Occipital lobe (tissue), 2 donors: ENCODE measurements around the gene KTI12. TPM values are rescaled to one million over a fixed set of nuclear protein-coding genes. Genes with fewer than 3 reads are reported as not detected.
"Not testable (repeated sequence)": the region's sequence is repeated elsewhere in the genome, so short reads cannot be mapped to it uniquely, and the experiment has no call there.

Experiments
- DNase-seq: peaks from one replicate; lab custom pipeline; 2025; lab: John Stamatoyannopoulos, UW
- total RNA-seq: library from RNA; depleted of rRNA; stranded (reverse); fragments of >200 nt; gene quantifications from one replicate; pipeline ENCODE4 v1.2.3, GENCODE V29; 2014

KTI12 gene, protein sequence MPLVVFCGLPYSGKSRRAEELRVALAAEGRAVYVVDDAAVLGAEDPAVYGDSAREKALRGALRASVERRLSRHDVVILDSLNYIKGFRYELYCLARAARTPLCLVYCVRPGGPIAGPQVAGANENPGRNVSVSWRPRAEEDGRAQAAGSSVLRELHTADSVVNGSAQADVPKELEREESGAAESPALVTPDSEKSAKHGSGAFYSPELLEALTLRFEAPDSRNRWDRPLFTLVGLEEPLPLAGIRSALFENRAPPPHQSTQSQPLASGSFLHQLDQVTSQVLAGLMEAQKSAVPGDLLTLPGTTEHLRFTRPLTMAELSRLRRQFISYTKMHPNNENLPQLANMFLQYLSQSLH
- 10.5 TPM for total RNA-seq

DNA sequence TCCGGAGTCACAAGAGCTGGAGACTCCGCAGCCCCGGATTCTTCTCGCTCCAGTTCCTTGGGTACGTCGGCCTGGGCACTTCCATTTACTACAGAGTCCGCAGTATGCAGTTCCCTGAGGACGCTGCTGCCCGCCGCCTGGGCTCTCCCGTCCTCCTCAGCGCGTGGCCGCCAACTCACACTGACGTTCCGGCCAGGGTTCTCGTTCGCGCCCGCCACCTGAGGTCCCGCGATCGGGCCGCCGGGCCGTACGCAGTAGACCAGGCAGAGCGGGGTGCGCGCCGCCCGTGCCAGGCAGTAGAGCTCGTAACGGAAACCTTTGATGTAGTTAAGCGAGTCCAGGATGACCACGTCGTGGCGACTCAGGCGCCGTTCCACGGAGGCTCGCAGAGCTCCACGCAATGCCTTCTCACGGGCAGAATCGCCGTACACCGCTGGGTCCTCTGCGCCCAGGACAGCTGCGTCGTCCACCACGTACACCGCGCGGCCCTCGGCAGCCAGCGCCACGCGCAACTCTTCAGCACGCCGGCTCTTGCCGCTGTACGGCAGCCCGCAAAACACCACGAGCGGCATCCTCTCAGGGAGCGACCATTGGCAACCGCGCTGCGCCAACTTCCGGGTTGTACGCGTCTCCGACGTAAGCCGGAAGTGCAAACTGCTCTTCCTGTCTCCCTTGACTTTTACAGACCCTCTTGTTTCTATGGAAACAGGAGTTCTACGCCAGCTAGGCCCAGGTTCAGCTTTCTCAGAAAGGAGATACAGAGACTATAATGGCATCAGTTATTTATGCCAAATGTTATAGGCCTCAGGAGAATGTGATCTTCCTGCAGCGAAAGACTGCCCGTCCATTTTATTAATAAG lies at the start of gene KTI12:
Gene KTI12 (minus strand): TSS at position 621 of the 860 bp plus-strand sequence. CDS start 49 bp downstream, at position 572.
- peak; percentile 83 for DNase-seq

DNA sequence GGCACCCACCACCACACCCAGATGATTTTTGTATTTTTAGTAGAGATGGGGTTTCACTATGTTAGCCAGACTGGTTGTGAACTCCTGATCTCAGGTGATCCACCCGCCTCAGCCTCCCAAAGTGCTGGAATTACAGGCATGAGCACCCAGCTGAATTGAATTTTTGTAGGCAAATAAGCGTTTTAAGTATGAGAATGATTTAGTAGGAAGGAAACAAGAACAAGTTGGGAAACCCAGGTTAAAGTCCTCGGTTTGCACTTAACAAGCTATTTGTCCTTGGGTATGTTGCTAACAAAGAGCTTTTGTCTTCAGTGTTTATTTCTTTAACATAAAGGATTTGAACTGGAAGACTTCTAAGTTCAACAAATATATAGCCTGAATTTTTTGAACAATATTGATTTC lies 46.4 kb upstream of the KTI12 start:
- DNase-seq, result no peak

DNA sequence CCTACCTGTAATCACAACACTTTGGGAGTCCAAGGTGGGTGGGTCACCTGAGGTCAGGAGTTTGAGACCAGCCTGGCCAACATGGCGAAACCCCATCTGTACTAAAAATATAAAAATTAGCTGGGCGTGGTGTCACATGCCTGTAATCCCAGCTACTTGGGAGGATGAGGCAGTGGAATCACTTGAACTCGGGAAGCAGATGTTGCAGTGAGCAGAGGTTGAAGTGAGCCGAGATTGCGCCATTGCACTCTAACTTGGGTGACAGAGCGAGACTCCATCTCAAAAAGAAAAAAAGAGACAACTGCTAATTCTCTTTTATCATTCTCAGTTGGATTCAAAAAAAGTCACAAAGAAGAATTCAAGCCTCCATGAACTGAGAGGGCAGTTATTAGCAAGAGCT lies 43.7 kb upstream of the KTI12 start:
- DNase-seq, result not testable (repeated sequence)

DNA sequence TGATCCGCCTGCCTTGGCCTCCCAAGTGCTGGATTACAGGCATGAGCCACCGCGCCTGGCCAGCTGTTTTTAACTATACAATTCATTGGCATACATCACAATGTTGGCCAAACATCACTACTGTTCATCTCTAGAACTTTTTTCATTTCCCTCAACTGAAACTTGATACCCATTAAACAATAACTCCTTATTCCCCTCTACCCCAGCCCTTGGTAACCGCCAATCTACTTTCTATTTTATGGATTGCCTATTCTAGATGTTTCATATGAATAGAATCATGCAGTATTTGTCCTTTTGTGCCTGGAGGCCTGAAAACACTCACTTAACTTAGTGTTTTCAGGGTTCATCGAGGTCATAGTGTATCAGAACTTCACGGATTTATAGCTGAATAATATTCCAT lies 38.7 kb upstream of the KTI12 start:
- DNase-seq, result no peak

DNA sequence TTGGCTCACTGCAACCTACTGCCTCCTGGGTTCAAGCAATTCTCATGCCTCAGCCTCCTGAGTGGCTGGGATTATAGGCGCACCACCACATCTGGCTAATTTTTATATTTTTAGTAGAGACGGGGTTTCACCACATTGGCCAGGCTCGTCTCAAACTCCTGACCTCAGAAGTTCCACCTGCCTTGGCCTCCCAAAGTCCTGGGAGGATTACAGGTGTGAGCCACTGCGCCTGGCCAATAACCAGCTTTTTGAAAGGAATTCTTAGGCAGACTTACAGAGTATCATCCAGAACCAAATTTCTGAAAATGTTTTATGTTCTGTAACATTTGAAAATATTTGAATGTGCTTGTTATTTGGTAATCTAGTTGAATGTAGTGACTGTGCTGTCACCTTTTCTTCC lies 37.1 kb upstream of the KTI12 start:
- DNase-seq, result no peak

DNA sequence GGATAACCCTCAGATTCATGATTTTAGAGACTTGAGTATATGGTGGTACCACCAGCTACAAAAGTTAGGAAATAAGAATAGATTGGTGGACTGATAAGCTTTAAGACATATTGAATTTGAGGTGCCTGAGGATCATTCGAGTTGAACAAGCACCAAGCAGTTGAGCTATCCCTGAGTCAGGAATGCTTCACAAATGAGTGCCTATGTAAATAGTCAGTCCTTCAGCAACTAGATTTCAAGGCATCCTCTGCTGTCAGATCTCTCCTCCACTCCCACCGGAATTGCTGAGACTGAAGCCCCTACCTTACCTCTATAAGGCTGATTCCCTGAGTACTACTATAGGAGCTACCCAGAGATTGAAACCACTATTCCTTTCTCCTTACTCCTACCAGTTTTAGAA lies 29.6 kb upstream of the KTI12 start:
- DNase-seq, result no peak

DNA sequence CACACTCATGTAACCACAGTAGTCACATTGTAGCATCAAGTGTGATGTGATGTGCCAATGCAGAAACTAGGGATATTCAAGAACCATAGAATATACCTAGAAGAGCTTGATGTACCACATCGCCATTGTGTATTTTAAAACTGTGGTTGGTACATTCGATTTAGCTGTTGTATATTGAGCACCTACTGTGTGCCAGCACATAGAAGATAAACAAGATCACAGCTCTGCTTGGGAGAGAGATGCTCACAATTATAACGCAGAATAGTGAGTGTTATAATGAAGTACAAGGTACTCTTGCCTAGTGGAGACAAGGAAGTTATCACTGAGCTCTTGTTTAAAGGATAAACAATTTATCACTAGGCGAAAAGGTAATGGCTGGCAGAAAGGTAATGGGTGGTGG lies 27.2 kb upstream of the KTI12 start:
- DNase-seq, result no peak

DNA sequence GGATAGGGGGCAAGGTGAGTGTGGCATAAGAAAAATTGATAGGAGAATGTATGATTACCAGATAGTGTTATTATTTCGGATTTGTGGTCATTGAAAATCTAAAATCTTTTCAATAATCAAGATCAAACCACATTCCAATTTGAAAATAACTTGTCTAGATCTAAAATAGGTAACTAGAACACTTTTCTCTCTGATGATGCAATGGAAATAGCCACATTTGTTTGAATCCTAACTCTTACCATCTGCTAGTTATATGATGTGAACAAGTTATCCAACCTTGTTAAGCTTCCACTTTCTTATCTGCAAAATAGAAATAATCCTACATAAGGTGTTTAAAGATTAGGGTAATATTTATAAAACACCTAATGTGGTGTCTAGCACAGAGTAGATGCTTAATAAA lies 26.3 kb upstream of the KTI12 start:
- DNase-seq, result no peak

DNA sequence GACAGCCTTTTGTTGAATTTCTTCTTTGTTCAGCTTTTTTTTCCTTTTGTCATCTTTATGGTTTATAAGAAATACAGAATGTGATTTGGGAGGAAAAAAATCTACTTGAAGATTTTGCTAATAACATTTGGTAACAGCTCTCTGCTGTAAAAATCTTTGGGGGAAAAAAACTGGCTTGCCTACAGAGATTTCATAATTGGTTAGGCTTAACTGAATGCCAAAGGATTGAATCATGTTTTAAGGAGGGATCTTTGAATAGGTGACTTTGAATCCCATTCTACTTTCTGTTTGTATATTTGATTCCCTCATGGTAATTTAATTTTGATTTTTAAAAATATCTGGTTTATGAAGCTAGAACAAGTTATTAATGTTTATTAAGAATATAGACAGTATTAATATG lies 25.7 kb upstream of the KTI12 start:
- no peak for DNase-seq

DNA sequence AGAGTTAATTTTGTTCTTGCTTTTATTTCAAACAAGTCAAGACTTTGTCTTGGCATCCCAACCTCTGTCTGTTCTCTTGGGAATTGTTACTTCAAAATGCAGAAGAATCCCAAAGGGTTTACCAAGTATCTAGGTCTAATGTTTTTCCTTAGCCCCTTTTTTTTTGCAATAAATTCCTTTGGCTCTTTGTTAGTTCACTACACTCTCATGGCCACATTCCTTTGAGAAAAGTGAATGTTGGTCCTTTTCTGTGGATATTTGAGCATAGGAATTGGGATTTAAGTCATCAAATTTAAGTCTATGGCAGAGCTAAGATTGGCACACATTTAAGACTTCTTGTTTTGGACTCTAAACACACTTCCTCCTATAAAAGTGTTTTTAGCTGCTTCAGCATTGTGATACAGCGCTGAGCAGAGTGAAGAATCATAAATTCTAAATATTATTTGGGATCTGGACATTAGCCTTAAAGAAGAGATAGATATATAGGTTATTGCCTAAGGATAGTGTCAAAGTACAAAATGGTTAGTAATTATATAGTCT lies 24.3 kb upstream of the KTI12 start:
- no peak for DNase-seq

DNA sequence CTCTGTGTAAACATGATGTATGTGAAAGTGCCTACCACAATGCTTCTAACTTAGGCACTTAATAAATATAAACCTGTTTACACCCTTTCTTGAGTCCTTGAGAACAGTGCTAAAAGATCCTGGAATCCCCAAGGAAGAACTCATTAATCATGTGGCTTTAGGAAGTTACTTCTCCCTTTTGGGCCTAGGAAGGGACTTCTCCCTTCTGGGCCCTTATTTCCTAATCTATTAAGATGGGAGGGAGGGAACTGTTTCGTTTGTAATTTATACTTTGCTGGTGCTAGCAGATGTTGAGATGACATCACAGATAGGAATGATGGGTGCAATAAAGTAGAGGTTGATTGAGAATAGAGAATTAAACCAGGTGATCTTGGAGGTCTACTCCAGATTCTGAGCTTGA lies 23.6 kb upstream of the KTI12 start:
- DNase-seq, result no peak

DNA sequence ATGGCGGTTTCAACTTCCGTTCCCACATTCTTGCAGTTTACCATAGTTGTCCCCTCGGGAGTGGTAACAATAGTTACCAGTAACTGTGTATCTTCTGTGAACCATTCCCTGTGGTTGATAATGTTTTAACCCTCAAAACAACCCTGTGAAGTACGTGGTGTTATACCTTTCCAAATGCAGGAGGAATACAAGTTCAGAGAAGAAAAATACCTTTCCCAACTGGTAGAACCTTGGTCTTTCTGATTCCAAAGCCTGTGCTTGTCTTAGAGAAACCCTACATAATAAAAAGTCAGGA lies 23.3 kb upstream of the KTI12 start:
- no peak for DNase-seq

DNA sequence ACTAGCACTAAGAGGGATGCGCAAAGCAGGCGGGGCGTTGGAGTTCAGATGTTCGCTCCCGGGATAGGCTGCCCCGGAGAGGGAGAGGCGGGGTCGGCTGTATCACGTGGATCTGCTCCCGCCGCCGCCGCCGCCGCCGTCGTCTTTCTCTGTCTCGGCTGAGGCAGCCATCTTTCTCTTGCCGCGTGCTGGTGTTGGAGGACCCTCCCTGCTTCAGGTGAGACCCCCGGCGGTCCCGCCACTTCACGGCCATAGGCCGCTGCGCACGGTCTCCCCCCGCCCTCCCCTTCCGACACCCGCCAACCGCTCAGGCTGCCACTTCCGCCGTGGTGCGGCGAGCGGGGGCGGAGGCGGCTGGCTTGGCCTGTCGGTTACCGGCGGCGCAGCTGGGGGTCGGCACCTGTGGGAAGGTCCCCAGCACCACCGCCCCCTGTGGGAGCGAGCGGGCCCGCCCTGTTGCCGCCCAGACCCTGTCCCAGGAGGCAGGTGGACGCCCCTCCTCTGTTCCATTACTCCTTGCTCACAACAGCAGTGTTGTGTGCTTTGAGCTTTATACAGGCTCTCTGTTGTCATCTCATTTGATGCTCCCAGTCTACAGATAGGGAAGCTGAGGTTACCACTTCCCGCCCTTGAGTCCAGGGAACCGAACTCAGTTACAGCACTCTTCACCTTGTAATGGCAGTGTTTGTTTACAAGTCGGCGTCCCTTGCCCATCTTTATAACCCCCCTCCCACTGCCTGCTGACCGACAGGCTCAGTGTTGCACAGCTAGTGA lies 22.7 kb upstream of the KTI12 start, which contains the start of gene BTF3L4:
Gene BTF3L4 (plus strand): TSS at position 133 of the 774 bp plus-strand sequence. CDS start 3,553 bp downstream, outside the sequence.
- peak; percentile 95 for DNase-seq

DNA sequence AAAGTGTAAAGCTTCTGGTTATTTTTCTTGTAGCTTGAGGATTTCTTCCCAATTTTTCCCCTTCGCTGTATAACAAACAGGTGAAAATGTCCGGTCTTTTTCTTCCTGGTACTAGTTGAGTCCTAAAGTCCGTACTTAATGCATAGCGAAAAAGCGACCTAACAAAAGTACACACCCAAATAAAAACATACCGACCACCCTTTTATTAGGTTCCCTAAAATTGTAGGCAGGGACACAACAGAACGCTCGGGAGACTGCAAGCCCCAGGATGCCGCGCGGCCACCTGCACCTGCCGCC lies 22.2 kb upstream of the KTI12 start:
- DNase-seq, result no peak

DNA sequence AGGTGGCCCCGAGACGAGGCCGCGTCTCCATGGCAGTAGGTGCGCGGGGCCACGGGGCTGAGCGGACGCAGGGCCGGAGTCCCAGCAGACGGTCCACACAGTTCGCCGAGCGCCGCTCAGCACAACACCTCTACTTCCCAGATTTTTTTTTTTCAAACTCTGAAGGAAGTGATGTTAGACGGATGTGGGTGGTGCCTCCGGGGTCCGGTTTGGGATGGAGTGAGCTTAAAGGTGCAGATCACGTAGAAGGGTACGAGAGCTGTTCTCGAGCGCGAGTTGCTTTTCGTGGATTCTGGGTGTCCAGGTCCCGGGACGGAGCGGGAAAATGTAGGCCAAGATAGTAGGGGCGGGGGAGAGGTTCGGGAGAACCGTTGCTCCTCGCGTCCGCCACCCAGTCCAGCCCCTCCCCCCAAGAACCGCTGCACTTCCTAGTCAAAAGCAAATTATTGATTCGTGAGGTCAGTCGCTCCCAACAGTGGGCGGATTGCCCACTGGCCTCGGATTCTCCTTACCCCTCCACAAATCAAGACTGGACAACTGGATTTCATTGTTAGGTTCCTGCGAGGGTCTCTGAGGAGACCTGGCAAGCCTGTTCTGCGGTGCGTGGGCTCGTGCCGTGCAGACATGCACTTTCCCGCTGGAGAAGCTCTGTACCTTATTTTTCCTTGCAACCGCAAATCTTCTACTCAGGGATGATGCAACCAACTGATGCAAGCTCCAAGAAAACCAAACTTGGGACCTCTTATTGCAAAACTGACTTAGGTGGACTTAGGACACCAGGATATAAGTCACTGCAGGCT lies 21.7 kb upstream of the KTI12 start, which contains the start of gene TXNDC12:
Gene TXNDC12 (minus strand): TSS at position 126 of the 800 bp plus-strand sequence. CDS start 95 bp downstream, at position 31.
- peak; percentile 79 for DNase-seq

DNA sequence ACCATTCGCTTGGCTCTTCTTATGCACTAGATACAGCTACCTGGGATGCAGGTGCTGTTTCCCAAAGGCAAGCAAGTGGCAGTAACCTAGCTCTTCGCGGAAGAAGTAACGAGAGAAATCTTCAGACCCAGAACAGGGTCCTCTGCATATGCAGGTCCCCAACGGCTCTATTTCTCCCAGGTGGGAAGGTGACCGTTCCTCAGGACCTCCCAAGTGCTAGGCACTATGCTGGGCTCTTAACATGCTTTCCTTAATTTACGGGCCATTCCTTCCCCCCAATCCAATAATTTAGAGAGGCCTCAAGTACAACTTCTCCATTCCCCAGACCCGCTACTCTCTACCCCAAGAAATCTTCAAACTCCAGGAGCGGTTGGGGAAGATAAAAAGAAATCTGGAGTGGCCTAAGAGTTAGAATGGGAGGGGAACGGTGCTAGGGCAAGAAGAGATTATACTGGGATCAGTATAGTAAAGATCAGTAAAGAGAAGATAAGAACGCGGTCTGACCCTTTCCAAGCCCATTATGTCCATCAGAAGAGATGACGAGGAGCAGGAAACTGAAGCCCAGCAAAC lies 21.0 kb upstream of the KTI12 start:
- no peak for DNase-seq

DNA sequence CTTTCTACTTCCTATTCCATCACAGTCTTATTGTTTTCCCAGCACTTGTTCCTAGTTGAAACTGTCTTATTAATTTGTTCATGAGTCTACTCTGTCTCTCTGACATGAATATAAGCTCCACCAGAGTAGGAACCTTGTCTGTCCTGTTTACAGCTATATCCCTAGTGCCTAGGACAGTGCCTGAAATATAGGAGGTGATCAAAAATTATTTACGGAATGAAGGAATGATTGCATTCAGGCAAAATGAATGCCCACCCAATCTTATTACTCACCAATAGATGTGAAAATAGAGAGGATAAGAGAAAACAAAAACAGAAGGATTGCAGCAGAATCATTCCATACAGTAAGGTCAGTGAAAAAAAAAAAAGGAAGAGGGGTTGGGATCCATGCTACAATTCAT lies 20.3 kb upstream of the KTI12 start:
- no peak for DNase-seq

DNA sequence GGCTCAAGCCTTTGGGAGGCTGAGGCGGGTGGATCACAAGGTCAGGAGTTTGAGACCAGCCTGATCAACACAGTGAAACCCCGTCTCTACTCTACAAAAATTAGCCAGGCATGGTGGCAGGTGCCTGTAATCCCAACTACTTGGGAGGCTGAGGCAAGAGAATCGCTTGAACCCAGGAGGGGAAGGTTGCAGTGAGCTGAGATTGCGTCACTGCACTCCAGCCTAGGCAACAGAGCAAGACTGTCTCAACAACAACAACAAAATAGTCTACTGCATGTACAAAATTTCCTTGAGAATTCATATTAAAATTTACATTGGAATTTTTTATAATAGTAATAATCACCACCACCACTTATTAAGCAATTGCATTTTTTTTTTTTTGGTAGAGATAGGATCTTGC lies 15.7 kb upstream of the KTI12 start:
- DNase-seq, result not testable (repeated sequence)

DNA sequence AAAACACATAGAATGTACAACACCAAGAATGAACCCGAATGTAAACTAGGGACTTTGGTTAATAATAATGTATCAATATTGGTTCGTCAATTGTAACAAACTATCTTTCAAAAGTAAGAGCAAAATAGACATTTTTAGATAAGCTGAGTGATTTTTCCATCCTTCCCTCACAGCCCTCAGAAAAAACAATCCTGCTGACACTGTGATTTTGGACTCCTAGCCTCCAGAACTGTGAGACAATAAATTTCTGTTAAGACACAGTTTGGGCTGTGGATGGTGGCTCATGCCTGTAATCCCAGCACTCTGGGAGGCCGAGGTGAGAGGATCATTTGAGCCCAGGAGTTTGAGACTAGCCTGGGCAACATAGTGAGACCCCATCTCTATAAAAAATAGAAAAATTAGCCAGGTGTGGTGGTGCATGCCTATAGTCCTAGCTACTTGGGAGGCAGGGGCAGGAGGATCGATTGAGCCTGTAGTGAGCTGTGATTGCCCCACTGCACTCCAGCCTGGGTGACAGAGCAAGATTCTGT lies 12.1 kb upstream of the KTI12 start:
- DNase-seq, result not testable (repeated sequence)

DNA sequence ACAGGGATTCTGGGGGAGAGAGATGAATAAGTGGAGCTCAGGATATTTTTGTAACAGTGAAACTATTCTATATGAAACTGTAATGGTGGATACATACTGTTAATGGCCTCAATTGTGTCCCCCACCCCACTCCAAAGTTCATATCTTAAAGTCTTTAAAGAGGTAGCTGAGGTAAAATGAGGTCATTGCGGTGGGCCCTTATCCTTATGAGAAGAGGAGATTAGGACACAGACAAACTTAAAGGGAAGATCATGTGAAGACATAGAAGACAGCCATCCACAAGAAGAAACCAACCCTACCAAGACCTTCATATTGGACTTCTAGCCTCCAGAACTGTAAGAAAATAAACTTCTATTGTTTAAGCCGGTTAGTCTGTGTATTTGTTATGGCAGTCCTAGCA lies 11.6 kb upstream of the KTI12 start:
- no peak for DNase-seq
